Measurements from ENCODE around the gene LMO2. TPM values are rescaled to one million over a fixed set of nuclear protein-coding genes. Genes with fewer than 3 reads are reported as not detected.

Gene LMO2
- total RNA-seq, 1 experiment from 2014 or later, result 0.33 TPM

DNA sequence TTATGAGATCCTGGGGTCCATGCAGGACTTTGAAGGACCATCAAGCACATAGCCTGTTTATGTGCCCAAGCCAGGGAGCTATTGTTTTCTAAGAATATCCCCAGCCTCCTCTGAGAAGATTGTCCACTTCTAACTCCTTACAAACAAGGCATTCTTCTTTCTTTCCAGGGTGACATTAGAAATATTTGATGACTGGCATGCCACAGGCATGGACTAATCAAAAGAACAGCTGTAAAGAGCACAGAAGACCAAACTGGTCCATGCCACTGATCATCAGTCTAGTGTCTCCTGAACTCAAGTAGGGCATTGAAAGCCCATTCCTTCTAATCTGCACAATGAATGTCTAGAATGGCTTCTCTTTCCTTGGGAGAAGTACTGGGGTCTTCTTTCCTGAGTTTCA is 24.9 kb upstream of the LMO2 start:
- Histone ChIP-seq H3K4me1 (ENCODE audit: insufficient read depth, low read length) (no peaks in the 10 kb centered on the region; the same call in 1 of the 2 replicates), H3K9ac (ENCODE audit: extremely low read depth, insufficient read length, low read length) (no peak overlapping the region), H3K4me2 (ENCODE audit: insufficient read depth, insufficient read length, low read length) (no peak overlapping the region), H3K27ac (ENCODE audit: insufficient read length, low read depth, low read length) (no peak overlapping the region), H3K27me3 (ENCODE audit: insufficient read depth, low read length) (no peaks in the 10 kb centered on the region), H3K56ac (ENCODE audit: insufficient read length, low read depth, low read length) (no peak overlapping the region), H2AK5ac (ENCODE audit: insufficient read length, low read length) (no peak overlapping the region), H3K79me2 (ENCODE audit: insufficient read depth, low read length) (no peaks in the 10 kb centered on the region), H3K4ac (ENCODE audit: low read depth, low read length) (no peak overlapping the region), H4K91ac (ENCODE audit: insufficient read length, low read depth, low read length) (no peak overlapping the region), H2BK12ac (ENCODE audit: insufficient read length, low read depth, low read length) (no peak overlapping the region), H3K23me2 (ENCODE audit: insufficient read length, low read depth, low read length, poor library complexity, severe bottlenecking) (no peaks in the 10 kb centered on the region), H3T11ph (ENCODE audit: low read length) (no peak overlapping the region), H2AFZ (ENCODE audit: low read length) (no peak overlapping the region), H4K20me1 (ENCODE audit: control insufficient read depth, insufficient read depth, insufficient read length) (no peaks in the 10 kb centered on the region), H2BK5ac (ENCODE audit: insufficient read length, low read length) (no peak overlapping the region), H2BK20ac (ENCODE audit: low read depth, low read length, poor library complexity, severe bottlenecking) (no peak overlapping the region), H3K9me3 (ENCODE audit: control insufficient read depth, low read depth, low read length) (no peaks in the 10 kb centered on the region), H4K5ac (ENCODE audit: insufficient read length, low read depth, low read length) (no peak overlapping the region), H3K23ac (ENCODE audit: insufficient read length, low read depth, low read length) (no peak overlapping the region), H4K8ac (replicated peaks; ENCODE audit: insufficient read length, low read depth, low read length) (no peak overlapping the region), H3K14ac (ENCODE audit: insufficient read depth, low read length) (no peak overlapping the region), H3K18ac (ENCODE audit: insufficient read length, low read depth, low read length) (no peak overlapping the region), H2BK15ac (ENCODE audit: low read depth, low read length) (no peak overlapping the region), H3K79me1 (ENCODE audit: insufficient read depth, low read depth, low read length, poor library complexity, severe bottlenecking) (no peaks in the 10 kb centered on the region), H2BK120ac (ENCODE audit: low read depth, low read length, poor library complexity, severe bottlenecking) (no peak overlapping the region)
- TF ChIP-seq, protein P1, sequence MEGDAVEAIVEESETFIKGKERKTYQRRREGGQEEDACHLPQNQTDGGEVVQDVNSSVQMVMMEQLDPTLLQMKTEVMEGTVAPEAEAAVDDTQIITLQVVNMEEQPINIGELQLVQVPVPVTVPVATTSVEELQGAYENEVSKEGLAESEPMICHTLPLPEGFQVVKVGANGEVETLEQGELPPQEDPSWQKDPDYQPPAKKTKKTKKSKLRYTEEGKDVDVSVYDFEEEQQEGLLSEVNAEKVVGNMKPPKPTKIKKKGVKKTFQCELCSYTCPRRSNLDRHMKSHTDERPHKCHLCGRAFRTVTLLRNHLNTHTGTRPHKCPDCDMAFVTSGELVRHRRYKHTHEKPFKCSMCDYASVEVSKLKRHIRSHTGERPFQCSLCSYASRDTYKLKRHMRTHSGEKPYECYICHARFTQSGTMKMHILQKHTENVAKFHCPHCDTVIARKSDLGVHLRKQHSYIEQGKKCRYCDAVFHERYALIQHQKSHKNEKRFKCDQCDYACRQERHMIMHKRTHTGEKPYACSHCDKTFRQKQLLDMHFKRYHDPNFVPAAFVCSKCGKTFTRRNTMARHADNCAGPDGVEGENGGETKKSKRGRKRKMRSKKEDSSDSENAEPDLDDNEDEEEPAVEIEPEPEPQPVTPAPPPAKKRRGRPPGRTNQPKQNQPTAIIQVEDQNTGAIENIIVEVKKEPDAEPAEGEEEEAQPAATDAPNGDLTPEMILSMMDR (conservative IDR thresholded peaks at IDR 0.05), result no peak
- Mint-ChIP-seq H3K4me3 (no peak overlapping the region), H3K27me3 (ENCODE audit: low read depth) (no peaks in the 10 kb centered on the region; the same call in 1 of the 2 replicates), H3K4me1 (peaks cover 6 to 8% of the 10 kb centered on the region in 2 experiments), H3K9me3 (peaks cover 7 to 12% of the 10 kb centered on the region in 2 experiments; a peak in 4 of 5 replicates), H3K36me3 (ENCODE audit: insufficient read depth in 1 of 3, low read depth in 3 of 3) (peaks cover 0 to 4% (median 0%) of the 10 kb centered on the region in 3 experiments; a peak in 1 of 7 replicates), H3K27ac (no peak overlapping the region)
- DNase-seq, result no peak

Measured in H9 (cell line).